GM23248 (cell line): ENCODE measurements around the gene FARP1.

ENCODE experiments used
- EZH2 ChIP-seq: fragments of 200-600 bp; sonication (generic); IDR thresholded peaks from 2 replicates; pipeline ENCODE4 v1.6.1; 2018; ENCODE audit warnings: antibody characterized with exemption, mild to moderate bottlenecking; ENCODE audit not compliant: insufficient read depth, poor library complexity, severe bottlenecking
- EZH2phosphoT487 ChIP-seq: fragments of 200-600 bp; sonication (generic); IDR thresholded peaks from 2 replicates; pipeline ENCODE4 v1.6.1; 2018; ENCODE audit warnings: antibody characterized with exemption, moderate library complexity, mild to moderate bottlenecking, low read depth; ENCODE audit not compliant: insufficient read depth

- TF ChIP-seq EZH2 = no peak
- no peak for TF ChIP-seq EZH2phosphoT487
Observed at GRCh38 chr13:98208606-98209005, 65.7 kb downstream of the FARP1 start.
